Neural progenitor cell (in vitro differentiated cells): ENCODE measurements around the gene SLC35F4. TPM values are rescaled to one million over a fixed set of nuclear protein-coding genes. Genes with fewer than 3 reads are reported as not detected.

Experiments
- DNase-seq: peaks from one replicate; pipeline ENCODE4 v3.0.0-alpha.2; 2016; ENCODE audit warnings: low spot score
- H2AFZ ChIP-seq: fragments of 200-600 bp; sonication (generic); replicated peaks from 2 replicates; pipeline ENCODE4 v1.6.1; 2016; ENCODE audit warnings: antibody characterized with exemption
- H3F3A ChIP-seq: fragments of 200-600 bp; sonication (generic); 2 replicates; pipeline ENCODE4 v1.6.1; 2016; ENCODE audit warnings: antibody characterized with exemption, low read depth
- H3K27ac ChIP-seq: fragments of 200-600 bp; sonication (generic); 2 replicates; pipeline ENCODE4 v1.5.1; 2016; ENCODE audit warnings: mild to moderate bottlenecking
- H3K27me3 ChIP-seq: fragments of 200-600 bp; sonication (generic); 2 replicates; pipeline ENCODE4 v1.6.1; 2016; ENCODE audit warnings: mild to moderate bottlenecking, moderate library complexity
- H3K36me3 ChIP-seq: fragments of 200-600 bp; sonication (generic); 2 replicates; pipeline ENCODE4 v1.5.1; 2016
- H3K4me1 ChIP-seq: fragments of 200-600 bp; sonication (generic); 2 replicates; pipeline ENCODE4 v1.6.1; 2016; ENCODE audit warnings: mixed run types
- H3K4me2 ChIP-seq: fragments of 200-600 bp; sonication (generic); 2 replicates; pipeline ENCODE4 v1.6.1; 2016
- H3K4me3 ChIP-seq: fragments of 200-600 bp; sonication (generic); 2 replicates; pipeline ENCODE4 v1.5.1; 2016
- H3K79me2 ChIP-seq: fragments of 200-600 bp; sonication (generic); 2 replicates; pipeline ENCODE4 v1.6.1; 2016; ENCODE audit warnings: low read depth
- H3K9ac ChIP-seq: fragments of 200-600 bp; sonication (generic); 2 replicates; pipeline ENCODE4 v1.6.1; 2016
- H3K9me3 ChIP-seq: fragments of 200-600 bp; sonication (generic); 2 replicates; pipeline ENCODE4 v1.5.1; 2016; ENCODE audit warnings: low read depth
- H4K20me1 ChIP-seq: fragments of 200-600 bp; sonication (generic); 2 replicates; pipeline ENCODE4 v1.6.1; 2016; ENCODE audit warnings: low read depth
- H3K27ac Mint-ChIP-seq: 3 replicates; pipeline ENCODE4 v1.8.0; 2021; ENCODE audit warnings: mixed read lengths
- H3K27me3 Mint-ChIP-seq: 2 replicates; pipeline ENCODE4 v1.8.0; 2022; ENCODE audit warnings: low read depth, mild to moderate bottlenecking, inconsistent platforms, moderate library complexity, mixed read lengths; ENCODE audit not compliant: insufficient read depth
- H3K36me3 Mint-ChIP-seq: 3 replicates; pipeline ENCODE4 v1.8.0; 2021; ENCODE audit warnings: mixed read lengths
- H3K4me1 Mint-ChIP-seq: 3 replicates; pipeline ENCODE4 v1.8.0; 2021; ENCODE audit warnings: mixed read lengths
- H3K4me3 Mint-ChIP-seq: 3 replicates; pipeline ENCODE4 v1.8.0; 2021; ENCODE audit warnings: mild to moderate bottlenecking, moderate library complexity, mixed read lengths
- H3K9me3 Mint-ChIP-seq: 3 replicates; pipeline ENCODE4 v1.8.0; 2020; ENCODE audit warnings: mixed read lengths
- EZH2 ChIP-seq: fragments of 200-600 bp; sonication (generic); IDR thresholded peaks from 2 replicates; pipeline ENCODE4 v1.6.1; 2017; ENCODE audit warnings: antibody characterized with exemption, mild to moderate bottlenecking, moderate library complexity
- EZH2phosphoT487 ChIP-seq: fragments of 200-600 bp; sonication (generic); IDR thresholded peaks from 2 replicates; pipeline ENCODE4 v1.6.1; 2017; ENCODE audit warnings: antibody characterized with exemption
- total RNA-seq: library from RNA; depleted of rRNA; stranded (reverse); fragments of >200 nt; gene quantifications from 2 replicates; pipeline ENCODE4 v1.2.3, GENCODE V29; 2015; ENCODE audit warnings: low replicate concordance
- TF ChIP-seq, protein P1 (sequence below): fragments of 200-600 bp; sonication (generic); IDR thresholded peaks from 2 replicates; pipeline ENCODE4 v1.5.1; 2017; ENCODE audit warnings: antibody characterized with exemption, mild to moderate bottlenecking

SLC35F4 gene
- total RNA-seq, 1 donor from 2014 or later, result not detected

DNA sequence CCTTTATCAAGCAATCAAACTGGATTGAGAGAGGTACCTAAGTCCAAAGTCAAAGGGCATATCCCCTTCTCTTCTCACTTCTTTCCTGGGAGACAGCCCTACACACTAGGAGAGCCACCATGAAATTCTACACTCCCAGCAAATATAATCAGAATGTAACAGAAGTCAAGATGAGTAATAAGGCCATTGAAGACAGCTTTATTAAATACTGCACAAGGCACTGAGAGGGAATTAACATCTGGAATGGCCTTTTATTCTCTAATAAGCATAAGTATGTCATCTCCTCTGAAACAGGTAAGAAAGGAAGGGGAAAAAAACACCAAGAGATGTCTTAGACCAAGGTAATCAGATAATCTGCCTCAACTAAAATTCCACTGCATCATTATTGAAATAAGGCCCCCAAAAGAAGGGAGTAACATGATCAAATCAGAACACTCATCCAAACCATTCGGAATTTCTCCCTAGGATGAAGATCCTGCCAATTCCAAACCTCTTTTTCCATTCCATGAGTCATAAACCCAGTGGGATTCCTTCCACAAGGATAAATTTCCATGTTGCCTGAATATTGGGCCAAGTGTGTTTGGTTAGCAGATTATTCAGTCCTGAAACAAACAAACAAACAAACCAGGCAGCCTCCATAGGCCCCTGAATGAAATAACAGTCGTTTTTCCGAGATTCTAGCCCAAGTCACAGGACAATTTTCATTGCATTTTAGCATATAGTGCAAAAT is 19.9 kb downstream of the SLC35F4 start:
- Mint-ChIP-seq H3K9me3 (no peaks in the 10 kb centered on the region), H3K27me3 (peaks cover 2% of the 10 kb centered on the region), H3K27ac (no peak overlapping the region), H3K36me3 (no peaks in the 10 kb centered on the region), H3K4me3 (no peak overlapping the region), H3K4me1 (no peaks in the 10 kb centered on the region)
- no peaks in the 10 kb centered on the region for H3K27me3 ChIP-seq
- no peak overlapping the region for H3K4me2 ChIP-seq
- H4K20me1 ChIP-seq, result no peaks in the 10 kb centered on the region
- no peaks in the 10 kb centered on the region for H3F3A ChIP-seq
- H3K79me2 ChIP-seq, result no peaks in the 10 kb centered on the region
- no peaks in the 10 kb centered on the region for H3K9me3 ChIP-seq
- H2AFZ ChIP-seq, result no peak overlapping the region
- H3K9ac ChIP-seq, result no peak overlapping the region
- H3K36me3 ChIP-seq, result no peaks in the 10 kb centered on the region
- H3K4me3 ChIP-seq, result no peak overlapping the region
- TF ChIP-seq EZH2 (no peak), EZH2phosphoT487 (no peak)
- TF ChIP-seq, protein P1, sequence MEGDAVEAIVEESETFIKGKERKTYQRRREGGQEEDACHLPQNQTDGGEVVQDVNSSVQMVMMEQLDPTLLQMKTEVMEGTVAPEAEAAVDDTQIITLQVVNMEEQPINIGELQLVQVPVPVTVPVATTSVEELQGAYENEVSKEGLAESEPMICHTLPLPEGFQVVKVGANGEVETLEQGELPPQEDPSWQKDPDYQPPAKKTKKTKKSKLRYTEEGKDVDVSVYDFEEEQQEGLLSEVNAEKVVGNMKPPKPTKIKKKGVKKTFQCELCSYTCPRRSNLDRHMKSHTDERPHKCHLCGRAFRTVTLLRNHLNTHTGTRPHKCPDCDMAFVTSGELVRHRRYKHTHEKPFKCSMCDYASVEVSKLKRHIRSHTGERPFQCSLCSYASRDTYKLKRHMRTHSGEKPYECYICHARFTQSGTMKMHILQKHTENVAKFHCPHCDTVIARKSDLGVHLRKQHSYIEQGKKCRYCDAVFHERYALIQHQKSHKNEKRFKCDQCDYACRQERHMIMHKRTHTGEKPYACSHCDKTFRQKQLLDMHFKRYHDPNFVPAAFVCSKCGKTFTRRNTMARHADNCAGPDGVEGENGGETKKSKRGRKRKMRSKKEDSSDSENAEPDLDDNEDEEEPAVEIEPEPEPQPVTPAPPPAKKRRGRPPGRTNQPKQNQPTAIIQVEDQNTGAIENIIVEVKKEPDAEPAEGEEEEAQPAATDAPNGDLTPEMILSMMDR, result no peak
- H3K27ac ChIP-seq, result no peak overlapping the region
- H3K4me1 ChIP-seq, result peaks cover 5% of the 10 kb centered on the region
- no peak for DNase-seq

DNA sequence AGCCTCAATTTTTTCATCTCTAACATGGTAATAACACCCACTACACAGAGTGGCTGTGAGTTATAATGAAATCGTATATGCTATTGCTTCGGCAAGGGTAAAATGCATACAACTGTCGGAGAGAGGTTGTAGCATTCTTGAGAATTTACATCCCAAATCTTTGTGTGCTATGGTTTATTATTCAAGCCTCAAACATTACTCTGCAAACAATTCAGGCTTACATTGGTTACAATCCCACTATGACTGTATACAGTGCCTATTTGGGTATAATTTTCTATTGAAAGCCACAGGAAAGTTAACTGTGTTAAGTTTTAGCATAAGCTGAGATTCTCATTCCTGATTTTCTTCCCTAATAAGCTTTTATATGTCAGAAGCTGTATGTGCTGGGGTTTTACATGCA is 20.6 kb downstream of the SLC35F4 start:
- no peaks in the 10 kb centered on the region for H3K27me3 ChIP-seq
- no peak overlapping the region for H3K27ac Mint-ChIP-seq
- peaks cover 3% of the 10 kb centered on the region for H3K27me3 Mint-ChIP-seq
- H3F3A ChIP-seq, result no peaks in the 10 kb centered on the region
- H3K36me3 ChIP-seq, result no peaks in the 10 kb centered on the region
- H3K4me3 Mint-ChIP-seq, result no peak overlapping the region
- H4K20me1 ChIP-seq, result no peaks in the 10 kb centered on the region
- H3K79me2 ChIP-seq, result no peaks in the 10 kb centered on the region
- DNase-seq, result no peak
- no peaks in the 10 kb centered on the region for H3K4me1 Mint-ChIP-seq
- no peak overlapping the region for H2AFZ ChIP-seq
- no peaks in the 10 kb centered on the region for H3K9me3 ChIP-seq
- TF ChIP-seq, protein P1, result no peak
- TF ChIP-seq EZH2phosphoT487, result no peak
- TF ChIP-seq EZH2, result no peak
- no peak overlapping the region for H3K27ac ChIP-seq
- no peak overlapping the region for H3K4me2 ChIP-seq
- H3K9ac ChIP-seq, result no peak overlapping the region
- no peak overlapping the region for H3K4me3 ChIP-seq
- H3K4me1 ChIP-seq, result peaks cover 5% of the 10 kb centered on the region
- H3K9me3 Mint-ChIP-seq, result no peaks in the 10 kb centered on the region
- H3K36me3 Mint-ChIP-seq, result no peaks in the 10 kb centered on the region

DNA sequence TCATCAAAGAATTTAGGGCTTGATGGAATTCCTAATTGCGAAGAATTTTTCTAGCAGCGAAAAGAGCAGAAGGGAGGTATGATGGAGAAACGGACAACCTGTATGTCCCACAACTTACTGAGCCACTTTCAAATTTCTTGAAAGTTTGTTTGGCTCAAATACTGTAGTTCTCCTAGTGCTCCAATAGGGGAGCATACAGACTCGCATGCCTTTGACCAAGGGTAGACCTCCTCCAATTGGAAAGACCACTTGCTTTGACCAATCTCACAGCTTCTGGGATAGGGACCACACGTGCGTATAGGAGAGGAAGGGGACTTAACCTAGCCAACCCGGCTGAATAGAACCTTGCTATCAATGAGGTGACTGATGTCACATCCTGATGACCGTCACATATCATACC is 28.6 kb downstream of the SLC35F4 start:
- peaks cover 3% of the 10 kb centered on the region for H3K27me3 Mint-ChIP-seq

More for the DNA sequence above, 28.6 kb downstream of the SLC35F4 start:
- H3K9me3 Mint-ChIP-seq, result no peaks in the 10 kb centered on the region
- H4K20me1 ChIP-seq, result no peaks in the 10 kb centered on the region
- no peak overlapping the region for H2AFZ ChIP-seq
- H3K9me3 ChIP-seq, result no peaks in the 10 kb centered on the region
- no peak overlapping the region for H3K27ac Mint-ChIP-seq
- DNase-seq, result no peak
- TF ChIP-seq EZH2phosphoT487, result no peak
- TF ChIP-seq EZH2, result no peak
- TF ChIP-seq, protein P1, result no peak
- no peak overlapping the region for H3K4me3 ChIP-seq
- H3K36me3 Mint-ChIP-seq, result no peaks in the 10 kb centered on the region
- no peaks in the 10 kb centered on the region for H3K79me2 ChIP-seq
- peaks cover 10% of the 10 kb centered on the region for H3K4me1 ChIP-seq
- H3K4me2 ChIP-seq, result no peak overlapping the region
- no peaks in the 10 kb centered on the region for H3K27me3 ChIP-seq
- no peaks in the 10 kb centered on the region for H3F3A ChIP-seq
- peaks cover 10% of the 10 kb centered on the region for H3K4me1 Mint-ChIP-seq
- H3K9ac ChIP-seq, result no peak overlapping the region
- H3K4me3 Mint-ChIP-seq, result no peak overlapping the region
- H3K36me3 ChIP-seq, result no peaks in the 10 kb centered on the region
- H3K27ac ChIP-seq, result no peak overlapping the region
